CD4-positive, alpha-beta T cell treated with Interleukin-12 subunit alpha and Interleukin-12 subunit beta, for 1 hour (primary cell): ENCODE data around the gene UBE3B.

Experiments
- DNase-seq: peaks from one replicate; pipeline ENCODE4 v3.0.0-alpha.2; 2020

The UBE3B gene

DNA sequence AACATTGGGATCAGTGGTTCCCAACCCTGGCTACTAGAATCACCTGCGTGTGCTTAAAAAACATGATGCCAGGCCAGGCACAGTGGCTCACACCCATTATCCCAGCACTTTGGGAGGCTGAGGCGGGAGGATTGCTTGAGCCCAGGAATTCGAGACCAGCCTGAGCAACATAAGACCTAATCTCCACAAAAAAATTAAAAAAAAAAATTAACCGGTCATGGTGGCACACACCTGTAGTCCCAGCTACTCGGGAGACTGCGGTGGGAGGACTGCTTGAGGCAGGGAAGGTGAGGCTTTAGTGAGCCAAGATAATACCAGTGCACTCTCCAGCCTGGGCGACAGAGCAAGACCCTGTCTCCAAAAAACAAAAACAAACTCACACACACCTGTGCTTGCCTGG, 2.3 kb upstream of the UBE3B start:
- DNase-seq, result no peak

DNA sequence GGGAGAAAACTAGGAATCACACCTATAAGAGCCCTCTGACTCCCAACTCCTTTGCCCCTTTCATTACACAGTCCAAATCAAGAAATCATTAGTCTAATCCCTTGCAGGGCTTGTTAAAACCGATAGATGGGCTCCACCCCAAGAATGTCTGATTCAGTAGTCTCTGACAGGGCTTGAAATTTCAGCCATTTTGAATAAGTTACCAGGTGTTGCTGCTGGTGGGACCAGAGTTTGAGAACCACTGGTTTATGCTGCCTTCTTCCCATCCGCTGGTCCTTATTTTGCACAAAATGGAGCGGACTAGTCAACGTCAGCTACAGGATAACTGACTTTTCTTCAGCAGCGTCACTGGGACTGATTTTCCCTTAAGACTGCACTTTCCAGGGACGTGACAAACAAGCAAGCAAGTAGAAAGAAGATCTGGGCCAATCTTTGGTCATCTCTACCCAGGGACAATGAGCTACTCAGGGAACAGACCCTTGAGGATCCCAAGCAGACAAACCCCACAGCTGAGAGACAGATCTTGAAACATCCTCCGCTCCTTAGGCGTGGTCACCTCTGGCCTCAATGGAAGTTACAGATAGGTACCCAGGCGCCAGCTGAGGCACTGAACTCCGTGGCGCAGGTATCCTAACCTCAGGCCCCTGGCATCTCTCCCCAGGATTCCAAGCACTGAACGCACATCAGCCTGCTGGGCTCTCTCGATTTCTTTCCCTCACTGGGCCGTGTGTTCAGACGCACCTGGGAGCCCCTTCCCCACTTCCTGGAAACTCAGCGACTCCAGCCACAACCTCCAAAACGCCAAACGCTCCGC, 1.2 kb upstream of the UBE3B start:
- DNase-seq, result no peak

DNA sequence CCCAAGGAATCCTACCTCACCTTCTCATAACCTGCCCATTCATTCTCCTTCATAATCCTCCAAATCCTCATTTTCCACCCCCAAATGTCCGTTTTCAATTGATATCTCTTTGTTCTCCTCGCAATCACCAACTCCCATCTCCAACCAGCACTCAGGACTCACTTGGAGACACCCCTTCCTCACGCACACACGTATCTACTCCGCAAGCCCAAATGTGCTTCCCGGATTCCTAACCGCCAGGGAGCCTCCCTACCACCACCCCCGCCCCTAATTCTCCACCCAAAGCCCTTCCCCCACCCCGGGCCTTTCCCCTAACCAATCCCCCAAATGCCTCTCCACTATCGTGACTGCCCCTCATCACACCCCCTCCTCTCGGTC, 638 bp upstream of the UBE3B start:
- DNase-seq, result no peak

DNA sequence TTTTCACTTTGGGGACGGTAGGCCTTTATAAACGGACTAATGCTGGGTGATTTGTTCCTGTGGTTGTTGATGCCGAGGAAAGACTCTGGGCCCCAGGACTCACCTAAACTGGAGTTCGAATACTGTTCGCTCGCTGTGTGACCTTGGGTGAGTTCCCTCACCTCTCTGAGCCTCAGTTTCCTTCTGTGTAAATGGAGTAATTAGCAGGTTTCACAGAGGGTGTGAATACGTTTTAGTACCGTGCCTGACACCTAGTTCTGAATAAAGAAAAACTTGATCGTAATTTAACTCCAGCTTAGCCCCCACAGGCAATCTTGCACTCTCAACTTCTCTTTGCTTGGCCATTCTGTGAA, 505 bp downstream of the UBE3B start:
- no peak for DNase-seq

DNA sequence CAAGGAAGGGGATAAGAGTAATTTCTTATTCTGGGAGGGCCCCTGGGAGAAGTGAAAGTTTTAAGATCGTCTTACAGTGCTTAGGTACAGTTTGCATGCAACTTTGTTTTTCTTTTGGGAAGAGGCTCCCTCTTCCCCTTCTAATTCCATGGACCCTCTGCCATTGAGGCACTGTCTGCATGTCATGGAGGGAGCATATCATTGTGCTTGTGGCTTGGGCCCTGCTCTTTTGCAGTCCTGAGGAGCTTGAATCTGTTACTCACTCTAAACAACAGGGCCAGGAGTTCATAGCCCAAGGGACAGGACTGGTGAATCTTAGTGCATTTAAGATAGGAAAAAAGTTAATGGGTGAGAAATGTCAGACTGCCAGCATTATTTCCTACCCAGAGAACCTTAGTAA, 2.3 kb downstream of the UBE3B start:
- no peak for DNase-seq

DNA sequence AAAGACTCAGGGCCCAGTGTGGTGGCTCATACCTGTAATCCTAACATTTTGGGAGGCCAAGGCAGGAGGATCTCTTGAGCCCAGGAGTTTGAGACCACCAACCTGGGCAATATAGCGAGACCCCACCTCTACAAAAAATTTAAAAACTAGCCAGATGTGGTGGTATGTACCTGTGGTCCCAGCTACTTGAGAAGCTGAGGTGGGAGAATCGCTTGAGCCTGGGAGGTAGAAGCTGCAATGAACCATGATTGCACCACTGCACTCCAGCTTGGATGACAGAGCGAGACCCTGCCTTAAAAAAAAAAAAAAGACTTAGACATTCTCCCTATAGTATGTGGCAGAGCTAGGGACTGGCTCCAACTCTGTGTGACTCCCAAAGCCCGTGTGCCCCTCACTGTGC, 2.9 kb downstream of the UBE3B start:
- DNase-seq, result no peak

DNA sequence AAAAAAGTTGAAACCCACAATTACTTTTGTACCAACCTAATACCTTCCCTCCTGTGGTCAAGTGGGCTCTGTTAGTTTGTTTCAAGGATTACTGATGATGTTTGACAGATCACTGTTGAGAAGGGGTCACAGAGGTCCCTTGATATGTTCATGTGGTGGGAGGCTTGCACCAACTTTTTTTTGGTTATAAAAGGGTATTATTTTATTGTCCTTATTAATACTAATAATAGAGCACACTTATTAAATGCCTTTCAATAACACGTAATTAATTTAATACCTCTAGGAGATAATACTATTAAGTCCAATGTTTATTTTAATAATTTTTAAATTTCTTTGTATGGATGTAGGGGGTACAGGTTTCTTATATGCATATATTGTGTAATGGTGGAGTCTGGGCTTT, 4.4 kb downstream of the UBE3B start:
- no peak for DNase-seq

DNA sequence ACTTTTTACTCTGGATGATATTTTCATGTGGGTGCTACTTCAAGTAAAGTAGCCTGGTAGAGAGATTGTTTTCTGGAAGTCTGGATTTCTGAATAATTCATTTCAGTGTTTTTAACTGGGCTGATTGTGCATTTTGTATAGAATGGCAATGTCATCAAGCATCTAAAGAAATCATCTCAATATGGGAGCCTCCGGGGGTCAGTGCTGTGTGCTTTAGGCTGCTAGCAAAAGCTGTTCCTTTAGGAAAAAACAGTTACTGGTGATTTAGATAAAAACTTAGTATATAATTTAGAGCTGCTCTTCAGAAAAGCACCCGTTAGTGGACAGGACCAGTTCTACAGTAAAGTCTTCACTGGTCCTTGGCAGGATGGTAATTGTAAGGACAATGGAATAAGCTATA, 5.1 kb downstream of the UBE3B start:
- no peak for DNase-seq

DNA sequence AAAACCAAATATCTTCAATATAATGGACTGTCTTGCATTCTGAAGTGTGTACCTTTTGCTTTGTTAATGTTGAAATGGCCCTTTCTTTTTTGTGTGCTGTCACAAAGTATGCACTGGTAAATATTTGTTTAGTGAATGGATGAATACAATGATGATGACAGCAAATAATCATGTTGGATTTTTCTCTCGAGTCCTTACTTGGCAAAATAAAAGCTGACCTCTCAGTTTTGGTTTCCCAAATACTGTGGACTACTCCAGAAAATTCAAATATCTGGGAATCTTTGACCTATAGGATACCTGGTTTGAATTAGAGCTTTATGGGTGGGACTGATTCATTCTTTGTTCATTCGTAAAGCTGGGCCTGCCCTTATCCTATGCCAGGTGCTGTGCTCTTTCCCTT, 5.5 kb downstream of the UBE3B start:
- DNase-seq, result no peak

DNA sequence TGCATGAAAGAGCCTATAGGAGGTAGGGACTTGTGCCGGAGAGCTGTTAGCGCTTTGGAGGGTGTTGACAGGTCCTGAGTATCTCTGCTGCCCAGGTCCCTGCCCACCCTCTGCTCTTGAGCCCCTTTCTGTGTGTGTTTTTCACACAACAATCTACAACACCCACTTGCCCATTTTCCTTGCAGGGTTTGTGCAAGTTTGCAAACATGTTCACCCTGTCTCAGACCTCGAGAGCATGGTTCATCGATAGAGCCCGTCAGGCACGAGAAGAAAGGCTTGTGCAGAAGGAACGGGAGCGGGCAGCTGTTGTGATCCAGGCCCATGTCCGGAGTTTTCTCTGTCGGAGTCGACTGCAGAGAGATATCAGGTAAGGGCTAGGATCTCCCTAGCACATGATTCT, 5.9 kb downstream of the UBE3B start:
- no peak for DNase-seq

DNA sequence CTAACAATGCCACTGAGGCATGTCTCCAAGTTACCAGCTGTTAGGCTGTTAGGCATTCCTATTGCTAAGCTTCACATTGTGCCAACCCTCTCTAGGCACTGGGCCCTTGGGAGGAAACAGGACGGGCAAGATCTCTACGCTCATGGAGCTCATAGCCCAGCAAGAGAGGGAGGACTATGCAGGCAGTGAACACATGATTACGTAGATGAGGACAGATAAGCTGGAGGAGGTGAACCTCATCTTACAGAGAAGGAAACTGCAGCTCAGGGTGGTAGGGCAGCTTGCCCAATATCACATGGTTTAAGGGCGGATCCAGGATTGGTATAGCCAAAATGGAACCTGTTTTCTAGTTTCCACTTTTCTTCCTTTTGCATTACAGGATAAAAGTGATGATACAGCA, 7.8 kb downstream of the UBE3B start:
- no peak for DNase-seq

DNA sequence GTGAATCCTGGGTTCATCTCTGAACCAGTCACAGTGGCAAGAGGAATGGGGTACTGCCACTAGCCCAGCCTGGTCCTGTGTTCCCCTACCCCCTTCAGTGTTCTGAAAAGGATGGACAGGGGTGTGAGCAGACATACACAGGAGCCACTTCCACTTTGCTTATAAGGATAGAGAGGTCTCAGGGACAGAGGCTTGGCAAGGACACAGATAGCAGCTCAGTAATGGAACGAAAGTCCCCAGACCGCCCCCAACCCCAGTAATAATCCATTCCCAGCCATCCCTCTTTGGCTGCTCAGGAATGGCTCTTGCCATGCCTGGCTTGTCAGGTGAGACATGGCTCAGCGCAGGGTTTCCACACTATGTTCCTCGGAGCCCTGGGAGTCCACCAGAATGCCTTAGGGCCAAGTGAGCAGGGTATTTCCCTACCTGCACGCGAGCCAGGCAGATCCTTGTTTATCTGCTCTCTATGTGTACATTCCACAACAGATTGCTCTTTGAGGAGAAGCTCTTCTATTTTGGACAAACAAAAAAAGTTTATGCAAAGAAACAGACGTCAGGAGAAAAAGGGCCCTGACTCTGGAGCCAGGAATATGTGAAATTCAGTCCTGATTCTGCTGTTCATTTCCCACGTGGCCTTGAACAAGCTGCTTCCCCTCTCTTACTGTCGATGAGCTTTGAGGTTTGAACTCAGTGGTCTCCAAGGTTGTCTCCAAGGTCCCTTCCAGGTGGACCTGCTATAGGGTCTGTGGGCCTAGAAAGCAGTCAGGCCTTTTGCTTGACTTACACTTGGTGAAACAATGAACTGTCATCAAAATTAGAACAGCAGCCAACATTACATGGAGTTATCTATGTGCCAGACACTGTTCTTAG, 10.0 kb downstream of the UBE3B start:
- no peak for DNase-seq

DNA sequence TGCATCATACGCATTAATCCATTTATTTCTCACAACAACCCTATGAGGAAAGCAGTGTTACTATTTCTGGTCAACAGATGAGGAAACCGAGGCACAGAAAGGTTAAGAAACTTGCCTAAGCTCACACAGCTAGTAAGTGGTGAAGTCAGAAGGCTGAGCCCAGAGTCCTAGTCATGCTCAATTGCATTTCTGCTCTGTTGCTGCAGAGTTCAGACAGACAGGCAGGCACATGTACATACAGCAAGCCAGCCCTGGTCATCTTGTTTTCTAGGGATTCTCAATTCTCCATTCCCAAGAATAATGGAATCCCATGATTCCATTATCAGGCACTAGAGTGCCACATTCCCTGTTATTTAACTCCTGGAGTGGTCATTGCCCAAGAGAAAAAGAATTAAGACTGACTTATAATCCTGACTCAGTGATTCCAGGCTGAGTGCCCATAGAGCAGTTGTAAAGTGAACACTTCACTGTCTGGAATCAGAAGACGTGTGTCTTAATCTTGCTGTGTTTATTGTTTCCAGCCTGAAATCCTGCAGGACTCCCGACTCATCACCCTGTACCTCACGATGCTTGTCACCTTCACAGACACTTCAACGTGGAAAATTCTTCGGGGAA, 10.7 kb downstream of the UBE3B start:
- no peak for DNase-seq

DNA sequence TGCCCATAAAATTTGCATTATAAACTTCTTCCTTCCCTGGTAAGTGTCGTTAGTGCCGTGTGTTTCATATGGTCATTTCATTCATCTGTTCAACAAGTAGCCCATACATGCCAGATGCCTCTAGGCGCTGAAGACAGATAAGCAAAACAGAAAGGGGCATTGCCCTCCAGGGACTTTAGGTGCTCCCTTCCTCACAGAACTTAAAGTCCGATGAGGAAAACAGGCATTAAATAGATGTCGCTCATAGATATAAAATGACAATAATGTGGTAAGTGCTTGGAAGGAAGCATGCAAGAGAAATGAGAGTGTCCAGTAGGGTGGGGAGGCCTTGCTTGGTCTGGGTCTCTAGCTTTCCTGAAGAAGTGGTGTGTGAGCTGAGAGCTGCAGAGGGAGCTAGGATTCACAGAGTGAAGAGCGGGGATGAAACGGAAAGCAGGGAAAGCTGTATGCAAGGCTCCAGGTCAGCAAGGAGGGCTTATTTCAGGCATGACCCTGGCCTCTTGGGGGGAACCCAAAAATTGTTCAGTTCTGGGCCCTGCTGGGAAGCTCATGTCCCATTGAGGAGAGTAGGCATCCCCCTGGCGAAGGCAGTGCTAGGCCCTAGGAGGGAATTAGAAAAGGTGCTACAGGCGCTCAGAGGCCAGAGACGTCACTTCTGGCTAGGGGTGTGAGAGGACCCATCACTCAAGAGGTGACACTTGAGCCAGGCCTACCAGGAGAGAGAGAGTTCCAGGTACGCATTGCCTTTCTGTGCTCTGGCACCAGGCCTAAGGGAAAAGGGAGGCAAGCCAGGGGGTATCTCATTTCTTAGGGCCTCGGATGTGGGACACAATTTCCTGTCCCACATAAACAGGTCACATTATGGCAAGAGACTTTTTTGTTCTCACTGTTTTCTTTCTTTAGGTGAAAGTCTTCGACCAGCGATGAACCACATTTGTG, 11.9 kb downstream of the UBE3B start:
- DNase-seq, result no peak

DNA sequence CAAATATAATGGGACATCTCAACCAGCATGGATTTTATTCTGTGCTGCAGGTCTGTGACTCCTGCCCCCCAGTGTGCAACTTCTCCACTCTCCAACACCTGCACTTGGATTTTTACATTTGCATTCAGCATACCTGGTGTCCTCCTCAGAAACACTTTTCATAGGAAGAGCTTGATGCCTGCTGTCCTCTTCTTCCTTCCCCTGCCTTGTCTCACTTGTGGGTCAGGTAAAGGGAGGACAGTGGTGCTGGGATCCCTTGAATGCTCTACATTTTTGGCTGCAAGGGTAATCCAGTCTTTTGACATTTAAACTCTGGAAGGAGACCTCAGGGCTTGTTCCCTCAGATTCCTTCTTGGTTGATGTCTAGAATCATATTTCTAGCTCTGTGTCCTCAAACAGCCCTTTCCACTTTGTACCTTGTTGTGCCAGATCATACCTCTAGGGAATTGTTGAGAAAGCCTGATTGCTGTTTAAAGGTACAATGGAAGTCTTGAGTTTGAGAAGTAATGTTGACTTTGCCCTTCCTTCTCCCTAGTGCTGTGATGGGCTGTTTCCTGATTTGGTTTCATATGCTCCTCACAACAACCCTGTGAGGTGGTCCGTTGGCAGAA, 12.6 kb downstream of the UBE3B start:
- no peak for DNase-seq

DNA sequence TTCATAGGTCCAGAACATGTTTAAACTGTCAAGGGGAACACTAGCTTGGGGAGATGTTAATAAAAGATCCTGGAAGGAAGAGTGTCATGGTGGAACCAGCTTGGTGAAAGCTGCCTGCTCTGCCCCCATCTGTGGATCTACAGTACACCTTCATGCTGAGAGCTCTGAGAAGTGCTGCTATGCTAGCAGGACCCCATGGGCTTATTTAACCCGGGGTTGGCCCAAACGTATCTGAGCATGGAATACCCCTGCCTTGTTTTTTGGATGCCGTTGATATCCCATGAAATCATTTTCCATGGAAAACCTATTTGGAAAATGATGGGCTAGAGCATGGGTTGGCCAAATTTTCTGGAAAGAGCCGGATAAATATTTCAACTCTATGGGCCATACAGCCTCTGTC, 14.2 kb downstream of the UBE3B start:
- no peak for DNase-seq

DNA sequence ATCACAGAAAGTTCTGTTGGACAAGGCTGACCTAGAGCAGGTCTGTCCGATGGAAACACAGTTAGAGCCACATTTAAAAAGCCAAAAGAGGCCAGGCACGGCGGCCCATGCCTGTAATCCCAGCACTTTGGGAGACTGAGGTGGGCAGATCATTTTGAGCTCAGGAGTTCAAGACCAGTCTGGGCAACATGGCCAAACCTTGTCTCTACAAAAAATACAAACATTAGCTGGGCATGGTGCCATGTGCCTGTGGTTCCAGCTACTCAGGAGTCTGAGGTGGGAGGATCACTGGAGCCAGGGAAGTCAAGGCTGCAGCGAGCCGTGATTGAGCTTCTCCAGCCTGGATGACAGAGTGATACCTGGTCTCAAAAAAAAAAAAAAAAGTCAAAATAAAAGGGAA, 14.9 kb downstream of the UBE3B start:
- DNase-seq, result no peak

DNA sequence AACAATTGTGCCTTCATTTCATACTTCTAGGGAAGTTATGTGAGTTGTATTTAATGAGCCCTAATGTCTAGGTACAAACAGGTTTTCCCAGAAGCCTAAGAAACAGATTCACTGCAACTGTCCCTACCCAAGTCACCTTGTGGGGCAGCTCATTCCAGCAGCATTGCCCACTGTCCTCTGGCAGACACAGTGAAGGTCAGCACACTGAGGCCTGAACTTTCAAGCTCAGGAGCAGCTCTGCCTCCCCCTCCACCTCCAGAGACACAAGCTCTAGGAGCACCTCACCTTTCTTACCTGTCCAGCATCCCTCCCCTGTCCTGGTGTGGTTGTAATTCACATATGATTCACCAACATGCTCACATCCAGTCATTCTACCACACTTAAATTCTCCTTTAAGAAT, 15.7 kb downstream of the UBE3B start:
- no peak for DNase-seq

DNA sequence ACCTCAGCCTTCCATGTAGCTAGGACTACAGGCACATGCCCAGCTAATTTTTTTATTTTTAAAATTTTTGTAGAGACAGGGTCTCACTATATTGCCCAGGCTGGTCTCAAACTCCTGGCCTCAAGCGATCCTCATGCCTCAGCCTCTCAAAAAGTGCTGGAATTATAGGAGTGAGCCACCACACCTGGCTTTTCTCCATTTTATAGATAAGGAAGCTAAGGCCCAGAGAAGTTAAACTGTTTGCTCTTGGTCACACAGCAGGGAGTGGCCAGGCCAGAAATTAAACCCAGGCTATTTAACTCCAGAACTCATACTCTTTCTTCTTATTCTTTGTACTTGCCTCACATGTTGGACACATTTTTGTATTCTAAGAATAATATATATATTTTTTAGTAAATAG, 16.5 kb downstream of the UBE3B start:
- DNase-seq, result no peak

DNA sequence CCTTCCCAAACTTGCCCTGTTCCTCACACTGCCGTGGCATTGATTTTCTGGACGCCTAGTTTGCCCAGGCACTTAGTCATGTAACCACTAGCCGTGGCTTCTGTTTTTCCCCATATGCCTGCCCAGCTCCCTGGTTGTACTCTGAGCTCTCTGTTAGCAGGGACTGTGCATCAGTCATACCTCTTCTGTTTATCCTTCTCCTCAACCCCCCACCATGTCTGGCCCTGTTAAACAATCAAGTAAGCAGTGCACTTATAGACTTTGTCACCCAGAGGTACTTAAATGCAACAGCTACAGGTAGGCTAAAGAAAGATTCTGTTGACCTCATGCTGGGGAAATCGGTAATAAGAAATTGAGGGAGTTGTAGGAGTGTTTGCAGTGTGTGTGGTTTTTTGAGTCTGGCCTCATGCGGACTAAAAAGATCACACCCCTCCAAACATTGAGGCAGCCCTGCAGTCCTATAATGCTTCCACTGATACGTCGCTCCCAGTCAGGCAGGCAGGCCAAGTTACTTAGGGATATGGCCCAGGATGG, 17.0 kb downstream of the UBE3B start:
- DNase-seq, result no peak

DNA sequence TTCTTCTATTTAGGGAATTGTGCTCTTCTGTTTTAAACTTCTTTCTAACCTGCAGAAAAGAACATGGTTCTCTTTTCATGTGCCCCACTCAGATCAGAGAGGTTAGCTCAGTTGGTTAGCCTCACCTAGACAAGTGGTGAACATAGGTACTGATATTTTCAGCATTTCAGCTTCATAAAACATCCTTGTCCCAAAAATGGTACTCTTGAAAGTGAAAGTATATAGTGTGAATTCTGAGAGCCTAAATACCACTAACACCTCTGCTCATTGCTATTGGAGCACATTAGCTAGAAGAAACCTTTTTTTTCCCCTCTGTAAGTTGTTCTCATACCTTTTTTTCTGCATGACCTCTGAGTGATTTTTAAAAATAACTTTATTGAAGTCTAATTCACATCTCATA, 17.6 kb downstream of the UBE3B start:
- DNase-seq, result no peak

DNA sequence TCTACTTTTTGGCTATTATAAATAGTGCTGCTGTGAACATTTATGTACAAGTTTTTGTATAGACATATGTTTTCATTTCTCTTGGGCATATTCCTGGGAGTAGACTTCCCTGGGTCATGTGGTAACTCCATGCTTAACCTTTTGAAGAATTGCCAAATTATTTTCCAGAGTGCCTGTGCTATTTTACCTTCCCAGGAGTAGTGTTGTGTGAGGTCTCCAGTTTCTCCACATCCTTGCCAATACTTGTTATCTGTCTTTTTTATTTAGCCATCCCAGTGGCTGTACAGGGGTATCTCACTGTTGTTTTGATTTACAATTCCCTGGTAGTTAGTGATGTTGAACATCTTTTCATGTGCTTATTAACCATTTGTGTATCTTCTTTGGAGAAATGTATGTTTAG, 18.9 kb downstream of the UBE3B start:
- no peak for DNase-seq
